Astrocyte (in vitro differentiated cells and primary cell): ENCODE data around the gene C1orf174. TPM values are rescaled to one million over a fixed set of nuclear protein-coding genes. Genes with fewer than 3 reads are reported as not detected.

Experiments used
- DNase-seq: peaks from one replicate; pipeline ENCODE4 v3.0.0-alpha.2; 2010; ENCODE audit warnings: low read depth
- FAIRE-seq: peaks from 2 replicates; lab custom pipeline; 2011; peaks lifted over from hg19 to GRCh38; lab: Jason Lieb, UNC
- H2AFZ ChIP-seq: 2 replicates; pipeline ENCODE4 v1.6.0; 2012; ENCODE audit warnings: low read depth, low read length, inconsistent platforms
- H3K27ac ChIP-seq: 2 replicates; pipeline ENCODE4 v1.5.1; 2011; ENCODE audit warnings: low read depth, low read length, inconsistent platforms
- H3K27me3 ChIP-seq: 2 replicates; pipeline ENCODE4 v1.6.0; 2011; ENCODE audit warnings: low read length, inconsistent platforms; ENCODE audit not compliant: insufficient read depth
- H3K36me3 ChIP-seq: 2 replicates; pipeline ENCODE4 v1.5.1; 2011; ENCODE audit warnings: low read length, inconsistent platforms; ENCODE audit not compliant: insufficient read depth
- H3K4me1 ChIP-seq: 2 replicates; pipeline ENCODE4 v1.5.1; 2011; ENCODE audit warnings: low read length, inconsistent platforms; ENCODE audit not compliant: insufficient read depth
- H3K4me2 ChIP-seq: 2 replicates; pipeline ENCODE4 v1.6.0; 2012; ENCODE audit warnings: low read length, inconsistent platforms
- H3K4me3 ChIP-seq: 2 replicates; pipeline ENCODE4 v1.5.1; 2011; ENCODE audit warnings: low read depth, mild to moderate bottlenecking, low read length, inconsistent platforms; ENCODE audit not compliant: insufficient read depth
- H3K79me2 ChIP-seq: 2 replicates; pipeline ENCODE4 v1.6.0; 2012; ENCODE audit warnings: mild to moderate bottlenecking, low read length, inconsistent platforms; ENCODE audit not compliant: insufficient read depth
- H3K9ac ChIP-seq: 2 replicates; pipeline ENCODE4 v1.6.0; 2012; ENCODE audit warnings: mild to moderate bottlenecking, low read length, inconsistent platforms
- H3K9me3 ChIP-seq: 2 replicates; pipeline ENCODE4 v1.5.1; 2012; ENCODE audit warnings: low read depth, mild to moderate bottlenecking, low read length, inconsistent platforms; ENCODE audit not compliant: insufficient read depth
- H4K20me1 ChIP-seq: 2 replicates; pipeline ENCODE4 v1.6.0; 2012; ENCODE audit warnings: low read length, inconsistent platforms; ENCODE audit not compliant: insufficient read depth
- H3K27ac Mint-ChIP-seq: one replicate; pipeline ENCODE4 v1.8.0; 2021; ENCODE audit warnings: mild to moderate bottlenecking, mixed read lengths; ENCODE audit not compliant: unreplicated experiment
- H3K27me3 Mint-ChIP-seq: one replicate; pipeline ENCODE4 v1.8.0; 2021; ENCODE audit warnings: low read depth, mixed read lengths; ENCODE audit not compliant: unreplicated experiment
- H3K36me3 Mint-ChIP-seq: one replicate; pipeline ENCODE4 v1.8.0; 2021; ENCODE audit warnings: low read depth, mixed read lengths; ENCODE audit not compliant: unreplicated experiment
- H3K4me1 Mint-ChIP-seq: one replicate; pipeline ENCODE4 v1.8.0; 2021; ENCODE audit warnings: low read depth, mixed read lengths; ENCODE audit not compliant: unreplicated experiment
- H3K4me3 Mint-ChIP-seq: one replicate; pipeline ENCODE4 v1.8.0; 2021; ENCODE audit warnings: mild to moderate bottlenecking, moderate library complexity, mixed read lengths; ENCODE audit not compliant: unreplicated experiment
- H3K9me3 Mint-ChIP-seq: one replicate; pipeline ENCODE4 v1.8.0; 2021; ENCODE audit warnings: mild to moderate bottlenecking, mixed read lengths; ENCODE audit not compliant: unreplicated experiment
- CTCF ChIP-seq: IDR thresholded peaks from 2 replicates; pipeline ENCODE4 v1.5.1; 2011; ENCODE audit warnings: low read depth, mild to moderate bottlenecking, inconsistent platforms, low read length, moderate library complexity; ENCODE audit not compliant: insufficient read depth
- EZH2 ChIP-seq: IDR thresholded peaks from 2 replicates; pipeline ENCODE4 v1.6.1; 2012; ENCODE audit warnings: mild to moderate bottlenecking, low read length, inconsistent platforms; ENCODE audit not compliant: insufficient read depth
- total RNA-seq: library from RNA; stranded (reverse); gene quantifications from 2 replicates; pipeline ENCODE4 v1.2.1, GENCODE V29; 2021

C1orf174 gene
- total RNA-seq, 1 donor from 2014 or later = 26.1 TPM

GRCh38 chr1:3894626-3895278 is 5.3 kb downstream of the C1orf174 start:
- H3K4me2 ChIP-seq = no peak overlapping the region
- no peak overlapping the region for H2AFZ ChIP-seq
- no peaks in the 10 kb centered on the region for H3K27me3 ChIP-seq
- Mint-ChIP-seq H3K4me3 (no peak overlapping the region), H3K27me3 (no peaks in the 10 kb centered on the region), H3K4me1 (peaks cover 20% of the 10 kb centered on the region), H3K27ac (no peak overlapping the region), H3K36me3 (peaks cover 13% of the 10 kb centered on the region), H3K9me3 (peaks cover 6% of the 10 kb centered on the region)
- no peak for DNase-seq
- H3K4me3 ChIP-seq = no peak overlapping the region
- H3K79me2 ChIP-seq = peaks cover 77% of the 10 kb centered on the region
- no peaks in the 10 kb centered on the region for H3K9me3 ChIP-seq
- TF ChIP-seq EZH2 = no peak
- no peak for FAIRE-seq
- peaks cover 14% of the 10 kb centered on the region for H3K36me3 ChIP-seq
- no peak overlapping the region for H3K27ac ChIP-seq
- no peak overlapping the region for H3K9ac ChIP-seq
- peaks cover 55% of the 10 kb centered on the region for H4K20me1 ChIP-seq
- peaks cover 5% of the 10 kb centered on the region for H3K4me1 ChIP-seq

- Mint-ChIP-seq H3K36me3 (peaks cover 13% of the 10 kb centered on the region), H3K4me3 (no peak overlapping the region), H3K9me3 (peaks cover 2% of the 10 kb centered on the region), H3K4me1 (peaks cover 17% of the 10 kb centered on the region), H3K27ac (no peak overlapping the region), H3K27me3 (no peaks in the 10 kb centered on the region)
- FAIRE-seq = no peak
- no peak for DNase-seq
- Histone ChIP-seq H3K36me3 (peaks cover 18% of the 10 kb centered on the region), H2AFZ (no peak overlapping the region), H3K4me3 (no peak overlapping the region), H3K4me2 (no peak overlapping the region), H3K9me3 (no peaks in the 10 kb centered on the region), H3K27ac (no peak overlapping the region), H3K79me2 (peaks cover 61% of the 10 kb centered on the region), H3K27me3 (no peaks in the 10 kb centered on the region), H3K4me1 (no peaks in the 10 kb centered on the region), H3K9ac (no peak overlapping the region), H4K20me1 (peaks cover 48% of the 10 kb centered on the region)
- TF ChIP-seq EZH2 (no peak), CTCF (no peak)
Observed at GRCh38 chr1:3893190-3893589, 6.9 kb downstream of the C1orf174 start.

DNA sequence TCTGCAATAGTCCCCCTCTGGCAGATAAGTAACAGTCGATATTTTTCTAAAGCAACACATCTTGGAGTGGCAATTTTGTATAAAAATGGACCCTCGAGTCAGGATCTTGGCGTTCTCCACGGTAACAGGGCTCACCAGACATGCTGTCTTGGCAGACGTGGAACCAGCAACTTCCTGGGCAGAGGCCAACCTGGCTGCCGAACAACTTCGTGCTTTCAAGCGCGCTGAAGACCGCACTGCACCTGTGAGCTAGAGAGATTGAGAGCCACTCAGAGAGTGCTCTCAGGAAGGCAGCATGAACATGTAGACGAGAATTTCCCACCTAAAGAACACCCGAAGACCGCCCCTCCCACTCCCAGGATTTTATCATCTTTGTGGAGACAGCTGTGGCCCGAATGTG is 7.3 kb downstream of the C1orf174 start:
- Histone ChIP-seq H3K9ac (no peak overlapping the region), H3K27ac (no peak overlapping the region), H3K36me3 (peaks cover 22% of the 10 kb centered on the region), H3K27me3 (no peaks in the 10 kb centered on the region), H3K4me3 (no peak overlapping the region), H4K20me1 (peaks cover 44% of the 10 kb centered on the region), H3K9me3 (no peaks in the 10 kb centered on the region), H3K4me1 (no peaks in the 10 kb centered on the region), H3K79me2 (peaks cover 57% of the 10 kb centered on the region), H2AFZ (no peak overlapping the region), H3K4me2 (no peak overlapping the region)
- Mint-ChIP-seq H3K27me3 (no peaks in the 10 kb centered on the region), H3K4me3 (no peak overlapping the region), H3K36me3 (peaks cover 15% of the 10 kb centered on the region), H3K9me3 (peaks cover 2% of the 10 kb centered on the region), H3K27ac (no peak overlapping the region), H3K4me1 (peaks cover 17% of the 10 kb centered on the region)
- TF ChIP-seq CTCF = no peak
- TF ChIP-seq EZH2 = no peak
- FAIRE-seq = no peak
- DNase-seq = no peak
